ENCODE results near the gene MAN1C1.

DNA sequence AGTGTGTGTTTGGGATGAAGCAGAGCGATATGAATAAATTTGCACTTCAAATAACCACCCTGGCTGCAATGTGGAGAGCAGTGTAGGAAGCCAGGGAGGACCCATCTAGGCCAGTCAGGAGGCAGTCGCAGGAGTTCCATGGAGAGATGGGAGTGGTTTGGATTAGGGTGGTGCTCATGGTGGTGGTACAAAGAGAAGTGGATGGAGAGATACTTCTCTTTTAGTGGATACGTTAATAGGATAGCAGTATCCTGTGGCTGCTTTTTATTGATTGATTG, 58.2 kb downstream of the MAN1C1 start:
- TF ChIP-seq, protein P1, sequence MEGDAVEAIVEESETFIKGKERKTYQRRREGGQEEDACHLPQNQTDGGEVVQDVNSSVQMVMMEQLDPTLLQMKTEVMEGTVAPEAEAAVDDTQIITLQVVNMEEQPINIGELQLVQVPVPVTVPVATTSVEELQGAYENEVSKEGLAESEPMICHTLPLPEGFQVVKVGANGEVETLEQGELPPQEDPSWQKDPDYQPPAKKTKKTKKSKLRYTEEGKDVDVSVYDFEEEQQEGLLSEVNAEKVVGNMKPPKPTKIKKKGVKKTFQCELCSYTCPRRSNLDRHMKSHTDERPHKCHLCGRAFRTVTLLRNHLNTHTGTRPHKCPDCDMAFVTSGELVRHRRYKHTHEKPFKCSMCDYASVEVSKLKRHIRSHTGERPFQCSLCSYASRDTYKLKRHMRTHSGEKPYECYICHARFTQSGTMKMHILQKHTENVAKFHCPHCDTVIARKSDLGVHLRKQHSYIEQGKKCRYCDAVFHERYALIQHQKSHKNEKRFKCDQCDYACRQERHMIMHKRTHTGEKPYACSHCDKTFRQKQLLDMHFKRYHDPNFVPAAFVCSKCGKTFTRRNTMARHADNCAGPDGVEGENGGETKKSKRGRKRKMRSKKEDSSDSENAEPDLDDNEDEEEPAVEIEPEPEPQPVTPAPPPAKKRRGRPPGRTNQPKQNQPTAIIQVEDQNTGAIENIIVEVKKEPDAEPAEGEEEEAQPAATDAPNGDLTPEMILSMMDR (conservative IDR thresholded peaks at IDR 0.05; ENCODE audit: low read depth, low read length) = no peak
- no peak for TF ChIP-seq EZH2 (IDR thresholded peaks at IDR 0.05; ENCODE audit: low read length, unreplicated experiment)
- TF ChIP-seq EZH2phosphoT487 (IDR thresholded peaks at IDR 0.05; ENCODE audit: borderline replicate concordance, low read length) = no peak
